Astrocyte (in vitro differentiated cells and primary cell): ENCODE data around the gene FHAD1. TPM values are rescaled to one million over a fixed set of nuclear protein-coding genes. Genes with fewer than 3 reads are reported as not detected.
"Not testable (repeated sequence)": the region's sequence is repeated elsewhere in the genome, so short reads cannot be mapped to it uniquely, and the experiment has no call there.

Source experiments
- DNase-seq: peaks from one replicate; pipeline ENCODE4 v3.0.0-alpha.2; 2010; ENCODE audit warnings: low read depth
- FAIRE-seq: peaks from 2 replicates; lab custom pipeline; 2011; peaks lifted over from hg19 to GRCh38; lab: Jason Lieb, UNC
- H2AFZ ChIP-seq: 2 replicates; pipeline ENCODE4 v1.6.0; 2012; ENCODE audit warnings: low read depth, low read length, inconsistent platforms
- H3K27ac ChIP-seq: 2 replicates; pipeline ENCODE4 v1.5.1; 2011; ENCODE audit warnings: low read depth, low read length, inconsistent platforms
- H3K27me3 ChIP-seq: 2 replicates; pipeline ENCODE4 v1.6.0; 2011; ENCODE audit warnings: low read length, inconsistent platforms; ENCODE audit not compliant: insufficient read depth
- H3K36me3 ChIP-seq: 2 replicates; pipeline ENCODE4 v1.5.1; 2011; ENCODE audit warnings: low read length, inconsistent platforms; ENCODE audit not compliant: insufficient read depth
- H3K4me1 ChIP-seq: 2 replicates; pipeline ENCODE4 v1.5.1; 2011; ENCODE audit warnings: low read length, inconsistent platforms; ENCODE audit not compliant: insufficient read depth
- H3K4me2 ChIP-seq: 2 replicates; pipeline ENCODE4 v1.6.0; 2012; ENCODE audit warnings: low read length, inconsistent platforms
- H3K4me3 ChIP-seq: 2 replicates; pipeline ENCODE4 v1.5.1; 2011; ENCODE audit warnings: low read depth, mild to moderate bottlenecking, low read length, inconsistent platforms; ENCODE audit not compliant: insufficient read depth
- H3K79me2 ChIP-seq: 2 replicates; pipeline ENCODE4 v1.6.0; 2012; ENCODE audit warnings: mild to moderate bottlenecking, low read length, inconsistent platforms; ENCODE audit not compliant: insufficient read depth
- H3K9ac ChIP-seq: 2 replicates; pipeline ENCODE4 v1.6.0; 2012; ENCODE audit warnings: mild to moderate bottlenecking, low read length, inconsistent platforms
- H3K9me3 ChIP-seq: 2 replicates; pipeline ENCODE4 v1.5.1; 2012; ENCODE audit warnings: low read depth, mild to moderate bottlenecking, low read length, inconsistent platforms; ENCODE audit not compliant: insufficient read depth
- H4K20me1 ChIP-seq: 2 replicates; pipeline ENCODE4 v1.6.0; 2012; ENCODE audit warnings: low read length, inconsistent platforms; ENCODE audit not compliant: insufficient read depth
- H3K27ac Mint-ChIP-seq: one replicate; pipeline ENCODE4 v1.8.0; 2021; ENCODE audit warnings: mild to moderate bottlenecking, mixed read lengths; ENCODE audit not compliant: unreplicated experiment
- H3K27me3 Mint-ChIP-seq: one replicate; pipeline ENCODE4 v1.8.0; 2021; ENCODE audit warnings: low read depth, mixed read lengths; ENCODE audit not compliant: unreplicated experiment
- H3K36me3 Mint-ChIP-seq: one replicate; pipeline ENCODE4 v1.8.0; 2021; ENCODE audit warnings: low read depth, mixed read lengths; ENCODE audit not compliant: unreplicated experiment
- H3K4me1 Mint-ChIP-seq: one replicate; pipeline ENCODE4 v1.8.0; 2021; ENCODE audit warnings: low read depth, mixed read lengths; ENCODE audit not compliant: unreplicated experiment
- H3K4me3 Mint-ChIP-seq: one replicate; pipeline ENCODE4 v1.8.0; 2021; ENCODE audit warnings: mild to moderate bottlenecking, moderate library complexity, mixed read lengths; ENCODE audit not compliant: unreplicated experiment
- H3K9me3 Mint-ChIP-seq: one replicate; pipeline ENCODE4 v1.8.0; 2021; ENCODE audit warnings: mild to moderate bottlenecking, mixed read lengths; ENCODE audit not compliant: unreplicated experiment
- CTCF ChIP-seq: IDR thresholded peaks from 2 replicates; pipeline ENCODE4 v1.5.1; 2011; ENCODE audit warnings: low read depth, mild to moderate bottlenecking, inconsistent platforms, low read length, moderate library complexity; ENCODE audit not compliant: insufficient read depth
- EZH2 ChIP-seq: IDR thresholded peaks from 2 replicates; pipeline ENCODE4 v1.6.1; 2012; ENCODE audit warnings: mild to moderate bottlenecking, low read length, inconsistent platforms; ENCODE audit not compliant: insufficient read depth
- total RNA-seq: library from RNA; stranded (reverse); gene quantifications from 2 replicates; pipeline ENCODE4 v1.2.1, GENCODE V29; 2021

Gene FHAD1
- total RNA-seq, 1 donor from 2014 or later = 0.25 TPM

GRCh38 chr1:15433471-15433870 is 186.4 kb downstream of the FHAD1 start:
- Mint-ChIP-seq H3K9me3 (no peaks in the 10 kb centered on the region), H3K4me3 (no peak overlapping the region), H3K4me1 (no peaks in the 10 kb centered on the region), H3K27ac (no peak overlapping the region), H3K27me3 (peaks cover 2% of the 10 kb centered on the region), H3K36me3 (no peaks in the 10 kb centered on the region)
- Histone ChIP-seq H2AFZ (no peak overlapping the region), H3K9ac (no peak overlapping the region), H3K27ac (no peak overlapping the region), H3K36me3 (no peaks in the 10 kb centered on the region), H3K4me2 (no peak overlapping the region), H4K20me1 (peaks cover 13% of the 10 kb centered on the region), H3K79me2 (no peaks in the 10 kb centered on the region), H3K27me3 (no peaks in the 10 kb centered on the region), H3K4me3 (no peak overlapping the region), H3K9me3 (no peaks in the 10 kb centered on the region), H3K4me1 (peaks cover 3% of the 10 kb centered on the region)
- TF ChIP-seq CTCF = no peak
- no peak for TF ChIP-seq EZH2
- FAIRE-seq = no peak
- no peak for DNase-seq

GRCh38 chr1:15434739-15435138 is 187.7 kb downstream of the FHAD1 start:
- H3K79me2 ChIP-seq, H3K36me3 ChIP-seq, DNase-seq, H3K27me3 ChIP-seq, H3K27ac ChIP-seq, H3K9me3 ChIP-seq, H3K4me3 ChIP-seq, H2AFZ ChIP-seq, H4K20me1 ChIP-seq, H3K4me2 ChIP-seq, FAIRE-seq, H3K4me1 ChIP-seq, H3K27ac Mint-ChIP-seq, H3K9ac ChIP-seq, H3K9me3 Mint-ChIP-seq, H3K36me3 Mint-ChIP-seq, H3K4me3 Mint-ChIP-seq, H3K4me1 Mint-ChIP-seq: not testable (repeated sequence)
- peaks cover 10% of the 10 kb centered on the region for H3K27me3 Mint-ChIP-seq

- TF ChIP-seq EZH2 (no peak), CTCF (no peak)
- Histone ChIP-seq H3K9me3 (no peaks in the 10 kb centered on the region), H3K27ac (no peak overlapping the region), H4K20me1 (peaks cover 8% of the 10 kb centered on the region), H3K36me3 (no peaks in the 10 kb centered on the region), H3K27me3 (no peaks in the 10 kb centered on the region), H3K4me3 (no peak overlapping the region), H3K79me2 (no peaks in the 10 kb centered on the region), H3K4me2 (no peak overlapping the region), H3K4me1 (no peaks in the 10 kb centered on the region), H2AFZ (no peak overlapping the region), H3K9ac (no peak overlapping the region)
- Mint-ChIP-seq H3K27ac (no peak overlapping the region), H3K9me3 (no peaks in the 10 kb centered on the region), H3K4me1 (no peaks in the 10 kb centered on the region), H3K36me3 (no peaks in the 10 kb centered on the region), H3K27me3 (peaks cover 12% of the 10 kb centered on the region), H3K4me3 (no peak overlapping the region)
- no peak for DNase-seq
- no peak for FAIRE-seq
These were observed 188.4 kb downstream of the FHAD1 start for GRCh38 chr1:15435239-15436077.
